ENCODE data around the gene SOX6.

DNA sequence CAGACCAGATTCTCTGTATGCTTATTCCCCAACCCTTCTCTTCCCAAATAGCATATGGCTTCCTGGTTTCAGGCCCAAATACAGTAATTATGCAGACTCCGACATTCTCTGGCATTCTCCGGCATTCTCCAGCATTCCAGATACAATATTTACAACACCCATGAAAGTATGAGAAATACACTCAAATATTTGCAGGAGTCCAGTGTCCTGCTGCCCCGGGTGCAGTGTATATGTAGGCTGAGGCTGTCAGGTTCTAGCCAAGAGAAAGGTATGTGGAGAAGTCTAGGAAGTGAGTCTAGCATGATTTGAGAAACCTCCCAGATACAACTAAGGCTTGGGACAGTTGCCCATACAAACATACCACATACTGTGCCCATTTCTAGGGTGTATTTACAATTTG lies 160.7 kb downstream of the SOX6 start:
- TF ChIP-seq CTCF (IDR thresholded peaks at IDR 0.05) (no peak), EP300 (IDR thresholded peaks at IDR 0.05) (no peak)
